Trophoblast cell (in vitro differentiated cells and primary cell): Measurements from ENCODE around the gene TMEM132C.

ENCODE experiments used
- DNase-seq, 2 donors: peaks; one replicate each; pipeline ENCODE4 v3.0.0-alpha.2; 2016
- H2AFZ ChIP-seq: 2 replicates; pipeline ENCODE4 v1.6.1; 2013; ENCODE audit warnings: low read length, moderate library complexity, mild to moderate bottlenecking; ENCODE audit not compliant: insufficient read depth, poor library complexity
- H2AK5ac ChIP-seq: 2 replicates; pipeline ENCODE4 v1.6.1; 2013; ENCODE audit warnings: mild to moderate bottlenecking, low read length
- H2BK120ac ChIP-seq: 2 replicates; pipeline ENCODE4 v1.6.1; 2013; ENCODE audit warnings: low read length, mild to moderate bottlenecking, moderate library complexity; ENCODE audit not compliant: insufficient read depth, poor library complexity
- H2BK12ac ChIP-seq: 2 replicates; pipeline ENCODE4 v1.6.1; 2013; ENCODE audit warnings: mild to moderate bottlenecking, low read length, moderate library complexity
- H2BK5ac ChIP-seq: 2 replicates; pipeline ENCODE4 v1.6.1; 2013; ENCODE audit warnings: low read length, low read depth, moderate library complexity, mild to moderate bottlenecking; ENCODE audit not compliant: poor library complexity
- H3K14ac ChIP-seq: 2 replicates; pipeline ENCODE4 v1.6.1; 2013; ENCODE audit warnings: mild to moderate bottlenecking, low read length
- H3K18ac ChIP-seq: 2 replicates; pipeline ENCODE4 v1.6.1; 2013; ENCODE audit warnings: mild to moderate bottlenecking, low read length
- H3K23ac ChIP-seq: 2 replicates; pipeline ENCODE4 v1.6.1; 2013; ENCODE audit warnings: low read length
- H3K27ac ChIP-seq: 2 replicates; pipeline ENCODE4 v1.5.1; 2013; ENCODE audit warnings: low read depth, mild to moderate bottlenecking, inconsistent platforms, low read length, moderate library complexity
- H3K27me3 ChIP-seq: 2 replicates; pipeline ENCODE4 v1.6.1; 2013; ENCODE audit warnings: inconsistent platforms, mild to moderate bottlenecking, low read length, moderate library complexity; ENCODE audit not compliant: insufficient read depth
- H3K36me3 ChIP-seq, 2 experiments: 1 replicate in 1 of 2; 2 replicates in 1 of 2; pipeline ENCODE4 v1.6.1; 2013; ENCODE audit warnings: low read length in 2 of 2, mild to moderate bottlenecking in 2 of 2, moderate library complexity in 1 of 2; ENCODE audit not compliant: insufficient read depth in 2 of 2, control insufficient read depth in 1 of 2
- H3K4ac ChIP-seq: 2 replicates; pipeline ENCODE4 v1.6.1; 2013; ENCODE audit warnings: low read depth, mild to moderate bottlenecking, low read length, moderate library complexity
- H3K4me1 ChIP-seq, 2 experiments: 1 replicate in 1 of 2; 2 replicates in 1 of 2; pipeline ENCODE4 v1.6.1; 2013; ENCODE audit warnings: low read length in 2 of 2, mild to moderate bottlenecking in 2 of 2, moderate library complexity in 1 of 2; ENCODE audit not compliant: insufficient read depth in 2 of 2, control insufficient read depth in 1 of 2
- H3K4me2 ChIP-seq: 2 replicates; pipeline ENCODE4 v1.6.1; 2013; ENCODE audit warnings: inconsistent platforms, mild to moderate bottlenecking, low read length, moderate library complexity
- H3K4me3 ChIP-seq: 2 replicates; pipeline ENCODE4 v1.5.1; 2013; ENCODE audit warnings: mild to moderate bottlenecking, low read depth, low read length, inconsistent platforms
- H3K79me1 ChIP-seq: one replicate; pipeline ENCODE4 v1.6.1; 2013; ENCODE audit warnings: low read length
- H3K79me2 ChIP-seq: 2 replicates; pipeline ENCODE4 v1.6.1; 2013; ENCODE audit warnings: low read length, mild to moderate bottlenecking; ENCODE audit not compliant: control insufficient read depth, insufficient read depth, poor library complexity
- H3K9ac ChIP-seq: 2 replicates; pipeline ENCODE4 v1.6.1; 2013; ENCODE audit warnings: mild to moderate bottlenecking, low read length
- H3K9me3 ChIP-seq: 2 replicates; pipeline ENCODE4 v1.6.1; 2013; ENCODE audit warnings: low read depth, mild to moderate bottlenecking, control low read depth, inconsistent platforms, low read length; ENCODE audit not compliant: insufficient read depth
- H4K12ac ChIP-seq: 2 replicates; pipeline ENCODE4 v1.6.1; 2013; ENCODE audit warnings: low read depth, mild to moderate bottlenecking, low read length, moderate library complexity
- H4K8ac ChIP-seq: 2 replicates; pipeline ENCODE4 v1.6.1; 2013; ENCODE audit warnings: low read depth, mild to moderate bottlenecking, low read length, moderate library complexity
- H4K91ac ChIP-seq: one replicate; pipeline ENCODE4 v1.6.1; 2013; ENCODE audit warnings: low read depth, mild to moderate bottlenecking, low read length, moderate library complexity
- whole genome bisulfite sequencing: extraction: QIAGEN DNeasy Blood & Tissue Kit; methylation state at CpG from one replicate; pipeline ENCODE4 v1.1.7; 2013; ENCODE audit warnings: missing lambda C conversion rate; ENCODE audit not compliant: insufficient read length, insufficient coverage; ENCODE audit errors: extremely low coverage; 5-methylcytosine and 5-hydroxymethylcytosine counted together

Gene TMEM132C

DNA sequence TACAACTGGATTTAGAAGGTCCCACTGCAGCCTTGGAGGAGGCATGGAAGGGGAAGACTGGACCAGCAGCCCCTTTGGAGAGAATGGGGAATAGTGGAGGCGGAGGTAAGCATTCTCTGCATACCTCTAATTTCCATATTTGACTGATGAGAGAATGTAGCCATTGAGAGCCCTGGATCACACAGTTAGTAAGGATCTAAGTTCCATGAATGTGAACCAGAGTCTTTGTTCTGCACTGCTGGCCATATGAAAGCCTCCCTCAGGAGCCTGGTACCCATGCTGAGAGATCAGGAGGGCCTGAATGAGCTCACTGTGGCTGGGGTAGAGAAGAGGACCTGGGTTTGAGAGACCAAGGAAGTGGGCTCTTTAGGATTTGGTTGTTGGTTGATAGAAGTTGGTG lies 192.1 kb downstream of the TMEM132C start:
- DNase-seq = no peak
- H3K27ac ChIP-seq = no peak overlapping the region
- no peak overlapping the region for H3K23ac ChIP-seq
- no peak overlapping the region for H2BK12ac ChIP-seq
- H3K4me2 ChIP-seq = no peak overlapping the region
- H3K18ac ChIP-seq = no peak overlapping the region
- H4K8ac ChIP-seq = no peak overlapping the region
- H3K79me2 ChIP-seq = no peaks in the 10 kb centered on the region
- H3K9me3 ChIP-seq = peaks cover under 1% of the 10 kb centered on the region
- H3K27me3 ChIP-seq = no peaks in the 10 kb centered on the region
- H4K12ac ChIP-seq = no peak overlapping the region
- no peak overlapping the region for H2BK120ac ChIP-seq
- no peak overlapping the region for H2AFZ ChIP-seq
- no peak overlapping the region for H3K14ac ChIP-seq
- no peak overlapping the region for H3K4ac ChIP-seq
- H3K9ac ChIP-seq = no peak overlapping the region
- no peak overlapping the region for H3K4me3 ChIP-seq
- H3K36me3 ChIP-seq = no peaks in the 10 kb centered on the region
- H3K4me1 ChIP-seq = no peaks in the 10 kb centered on the region
- H3K79me1 ChIP-seq = no peaks in the 10 kb centered on the region
- H4K91ac ChIP-seq = no peak overlapping the region
- no peak overlapping the region for H2AK5ac ChIP-seq
- no CpG with 5 or more reads among the region's 1 CpG for WGBS
- H2BK5ac ChIP-seq = no peak overlapping the region

- Histone ChIP-seq H3K9ac (no peak overlapping the region), H3K9me3 (peaks cover 5% of the 10 kb centered on the region), H4K8ac (no peak overlapping the region), H3K4me3 (no peak overlapping the region), H3K79me2 (no peaks in the 10 kb centered on the region), H4K91ac (no peak overlapping the region), H2BK120ac (no peak overlapping the region), H2AK5ac (no peak overlapping the region), H3K27ac (no peak overlapping the region), H4K12ac (no peak overlapping the region), H3K36me3 (no peaks in the 10 kb centered on the region), H3K4me1 (no peaks in the 10 kb centered on the region), H3K18ac (no peak overlapping the region), H3K23ac (no peak overlapping the region), H3K79me1 (no peaks in the 10 kb centered on the region), H2BK5ac (no peak overlapping the region), H3K14ac (no peak overlapping the region), H2AFZ (no peak overlapping the region), H2BK12ac (no peak overlapping the region), H3K27me3 (no peaks in the 10 kb centered on the region), H3K4ac (no peak overlapping the region), H3K4me2 (no peak overlapping the region)
- WGBS = no CpG with 5 or more reads among the region's 4 CpGs
- no peak for DNase-seq
These were observed 196.9 kb downstream of the TMEM132C start for GRCh38 chr12:128463881-128464280.

GRCh38 chr12:128467882-128468281 lies 200.9 kb downstream of the TMEM132C start:
- Histone ChIP-seq H3K18ac (no peak overlapping the region), H3K4ac (no peak overlapping the region), H3K23ac (no peak overlapping the region), H3K27me3 (no peaks in the 10 kb centered on the region), H2BK5ac (no peak overlapping the region), H2AK5ac (no peak overlapping the region), H4K12ac (no peak overlapping the region), H3K9ac (no peak overlapping the region), H4K91ac (no peak overlapping the region), H3K9me3 (peaks cover 5% of the 10 kb centered on the region), H3K4me1 (no peaks in the 10 kb centered on the region), H2AFZ (no peak overlapping the region), H3K4me2 (no peak overlapping the region), H3K36me3 (no peaks in the 10 kb centered on the region), H3K4me3 (no peak overlapping the region), H3K27ac (no peak overlapping the region), H2BK120ac (no peak overlapping the region), H3K79me1 (no peaks in the 10 kb centered on the region), H3K14ac (no peak overlapping the region), H2BK12ac (no peak overlapping the region), H4K8ac (no peak overlapping the region), H3K79me2 (no peaks in the 10 kb centered on the region)
- WGBS = no CpG with 5 or more reads among the region's 9 CpGs
- DNase-seq = no peak

DNA sequence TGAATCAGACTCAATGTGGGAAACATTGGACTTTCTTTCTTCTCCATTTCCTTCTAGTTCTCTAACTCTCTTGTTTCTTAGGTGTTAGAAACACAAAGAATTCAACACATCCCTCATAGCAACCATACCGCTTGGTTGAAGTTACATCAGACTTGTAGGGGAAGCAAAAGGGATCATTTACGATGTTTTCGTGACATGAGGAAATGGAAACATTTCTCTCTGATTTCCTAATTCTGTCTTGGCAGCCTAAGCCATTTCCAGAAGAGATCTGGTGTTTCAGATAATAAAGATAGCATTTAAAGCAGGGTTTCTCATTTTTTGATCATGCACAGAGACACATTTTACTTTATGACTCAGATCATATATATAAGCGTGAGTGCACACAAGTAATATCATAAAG lies 202.0 kb downstream of the TMEM132C start:
- no peak overlapping the region for H2BK120ac ChIP-seq
- H3K18ac ChIP-seq = no peak overlapping the region
- no peak overlapping the region for H2BK5ac ChIP-seq
- no peak overlapping the region for H3K4me3 ChIP-seq
- no peak overlapping the region for H3K4ac ChIP-seq
- no peak overlapping the region for H2AK5ac ChIP-seq
- H3K79me2 ChIP-seq = no peaks in the 10 kb centered on the region
- no peaks in the 10 kb centered on the region for H3K4me1 ChIP-seq
- H3K36me3 ChIP-seq = no peaks in the 10 kb centered on the region
- H4K8ac ChIP-seq = no peak overlapping the region
- H3K23ac ChIP-seq = no peak overlapping the region
- H3K9me3 ChIP-seq = peaks cover 7% of the 10 kb centered on the region
- no peak overlapping the region for H4K12ac ChIP-seq
- H4K91ac ChIP-seq = no peak overlapping the region
- H3K14ac ChIP-seq = no peak overlapping the region
- no peak overlapping the region for H2AFZ ChIP-seq
- no peak for DNase-seq
- WGBS = no CpG with 5 or more reads among the region's 4 CpGs
- no peaks in the 10 kb centered on the region for H3K27me3 ChIP-seq
- H3K79me1 ChIP-seq = no peaks in the 10 kb centered on the region
- H2BK12ac ChIP-seq = no peak overlapping the region
- no peak overlapping the region for H3K4me2 ChIP-seq
- no peak overlapping the region for H3K9ac ChIP-seq
- no peak overlapping the region for H3K27ac ChIP-seq
